Liver (tissue), 9 donors: Measurements from ENCODE around the gene CEP126. TPM values are rescaled to one million over a fixed set of nuclear protein-coding genes. Genes with fewer than 3 reads are reported as not detected.

Experiments used
- DNase-seq: peaks from one replicate; pipeline ENCODE4 v3.0.0-alpha.2; 2017; ENCODE audit warnings: low spot score
- H3K27ac ChIP-seq, 2 donors: one replicate each; pipeline ENCODE4 v1.7.0; 2013; ENCODE audit warnings: inconsistent platforms in 2 of 2, low read length in 2 of 2, control low read depth in 1 of 2, low read depth in 1 of 2, mild to moderate bottlenecking in 1 of 2
- H3K27me3 ChIP-seq, 4 donors: one replicate each; pipeline versions ENCODE4 v1.6.1 to v1.7.0; 2013; ENCODE audit warnings: low read length in 3 of 4, inconsistent platforms in 1 of 4, mild to moderate bottlenecking in 1 of 4, moderate library complexity in 1 of 4; ENCODE audit not compliant: control insufficient read depth in 4 of 4, insufficient read depth in 4 of 4
- H3K36me3 ChIP-seq, 4 donors: one replicate each; pipeline versions ENCODE4 v1.6.1 to v1.7.0; 2013; ENCODE audit warnings: low read length in 3 of 4, mild to moderate bottlenecking in 3 of 4, low read depth in 1 of 4, moderate library complexity in 1 of 4; ENCODE audit not compliant: control insufficient read depth in 4 of 4, insufficient read depth in 3 of 4
- H3K4me1 ChIP-seq, 4 donors: one replicate each; pipeline versions ENCODE4 v1.6.1 to v1.7.0; 2013; ENCODE audit warnings: low read length in 3 of 4, mild to moderate bottlenecking in 3 of 4, moderate library complexity in 1 of 4; ENCODE audit not compliant: control insufficient read depth in 4 of 4, insufficient read depth in 4 of 4
- H3K4me3 ChIP-seq, 3 donors: one replicate each; pipeline versions ENCODE4 v1.6.1 to v1.7.0; 2013; ENCODE audit warnings: low read length in 3 of 3, control low read depth in 1 of 3, low read depth in 1 of 3, mild to moderate bottlenecking in 1 of 3
- H3K9ac ChIP-seq, 2 donors: one replicate each; pipeline ENCODE4 v1.7.0; 2013; ENCODE audit warnings: low read length in 2 of 2, mild to moderate bottlenecking in 2 of 2, moderate library complexity in 2 of 2, control low read depth in 1 of 2, low read depth in 1 of 2
- H3K9me3 ChIP-seq, 4 donors: one replicate each; pipeline versions ENCODE4 v1.6.1 to v1.7.0; 2013; ENCODE audit warnings: low read length in 3 of 4; ENCODE audit not compliant: control insufficient read depth in 4 of 4
- EGR1 ChIP-seq, 2 donors: IDR thresholded peaks; 2 replicates each; pipeline ENCODE4 v1.6.1; 2016 to 2018; ENCODE audit warnings: antibody characterized with exemption in 2 of 2, low read depth in 2 of 2
- FOXA1 ChIP-seq: IDR thresholded peaks from 2 replicates; pipeline ENCODE4 v1.6.1; 2016; ENCODE audit warnings: antibody characterized with exemption
- FOXA2 ChIP-seq: IDR thresholded peaks from 2 replicates; pipeline ENCODE4 v1.6.1; 2016; ENCODE audit warnings: antibody characterized with exemption
- GABPA ChIP-seq, 2 donors: IDR thresholded peaks in 1 of 2; conservative IDR thresholded peaks in 1 of 2; 2 replicates each; pipeline ENCODE4 v1.6.1; 2016; ENCODE audit warnings: antibody characterized with exemption in 2 of 2, mild to moderate bottlenecking in 1 of 2, moderate library complexity in 1 of 2
- HNF4A ChIP-seq, 2 donors: conservative IDR thresholded peaks; 2 replicates each; pipeline ENCODE4 v1.6.1; 2016; ENCODE audit warnings: antibody characterized with exemption in 2 of 2, mild to moderate bottlenecking in 2 of 2
- HNF4G ChIP-seq: IDR thresholded peaks from 2 replicates; pipeline ENCODE4 v1.6.1; 2016; ENCODE audit warnings: antibody characterized with exemption
- JUND ChIP-seq, 2 donors: IDR thresholded peaks; 2 replicates each; pipeline ENCODE4 v1.6.1; 2016; ENCODE audit warnings: antibody characterized with exemption in 2 of 2
- NR2F2 ChIP-seq: IDR thresholded peaks from 2 replicates; pipeline ENCODE4 v1.6.1; 2016; ENCODE audit warnings: antibody characterized with exemption
- RAD21 ChIP-seq, 2 donors: IDR thresholded peaks; 2 replicates each; pipeline ENCODE4 v1.6.1; 2016; ENCODE audit warnings: antibody characterized with exemption in 2 of 2, mild to moderate bottlenecking in 2 of 2
- RXRA ChIP-seq, 2 donors: IDR thresholded peaks; 2 replicates each; pipeline ENCODE4 v1.6.1; 2017 to 2018; ENCODE audit warnings: antibody characterized with exemption in 2 of 2, mild to moderate bottlenecking in 1 of 2
- TAF1 ChIP-seq: conservative IDR thresholded peaks from 2 replicates; pipeline ENCODE4 v1.6.1; 2016; ENCODE audit warnings: antibody characterized with exemption, mild to moderate bottlenecking
- YY1 ChIP-seq: IDR thresholded peaks from 2 replicates; pipeline ENCODE4 v1.6.1; 2016; ENCODE audit warnings: antibody characterized with exemption, mild to moderate bottlenecking
- WGBS: extraction: QIAGEN DNeasy Blood & Tissue Kit; methylation state at CpG from one replicate; pipeline ENCODE4 v1.1.7; 2013; 5-methylcytosine and 5-hydroxymethylcytosine counted together
- polyA plus RNA-seq, 2 donors: library from polyadenylated mRNA; stranded (reverse) in 1 of 2; unstranded in 1 of 2; fragments of 200-250 nt in 1 of 2; fragments of >200 nt in 1 of 2; fragmentation: Nextera tagmentation in 1 of 2; extraction: Ambion mirVana in 1 of 2; gene quantifications; one replicate each; pipeline versions ENCODE4 v1.2.1 to v1.2.3, GENCODE V29; 2013 to 2015
- total RNA-seq, 2 donors: library from RNA; depleted of rRNA; stranded (reverse); fragments of >200 nt; gene quantifications; one replicate each; pipeline ENCODE4 v1.2.3, GENCODE V29; 2014
- TF ChIP-seq, protein P1 (sequence below): IDR thresholded peaks from 2 replicates; pipeline ENCODE4 v1.6.1; 2016; ENCODE audit warnings: antibody characterized with exemption
- TF ChIP-seq, protein P2 (sequence below): fragments of 150-350 bp; IDR thresholded peaks from 2 replicates; pipeline ENCODE4 v1.5.1; 2017; ENCODE audit warnings: improper control_type of control experiment, low read depth, low read length; ENCODE audit not compliant: missing input control
- TF ChIP-seq, protein P3 (sequence below): IDR thresholded peaks from 2 replicates; pipeline ENCODE4 v1.6.1; 2016; ENCODE audit warnings: antibody characterized with exemption
- TF ChIP-seq, protein P4 (sequence below): IDR thresholded peaks from 2 replicates; pipeline ENCODE4 v1.6.1; 2016; ENCODE audit warnings: antibody characterized with exemption
- TF ChIP-seq, protein P5 (sequence below): IDR thresholded peaks from 2 replicates; pipeline ENCODE4 v1.6.1; 2016; ENCODE audit warnings: antibody characterized with exemption, mild to moderate bottlenecking
- donor health status: healthy.
- donor health status: healthy.
- donor health status: healthy.
- donor health status: healthy.
- donor health status: healthy.

The CEP126 gene
- total and polyA plus RNA-seq, 4 donors, result 0.02 to 0.75 (median 0.16) TPM

DNA sequence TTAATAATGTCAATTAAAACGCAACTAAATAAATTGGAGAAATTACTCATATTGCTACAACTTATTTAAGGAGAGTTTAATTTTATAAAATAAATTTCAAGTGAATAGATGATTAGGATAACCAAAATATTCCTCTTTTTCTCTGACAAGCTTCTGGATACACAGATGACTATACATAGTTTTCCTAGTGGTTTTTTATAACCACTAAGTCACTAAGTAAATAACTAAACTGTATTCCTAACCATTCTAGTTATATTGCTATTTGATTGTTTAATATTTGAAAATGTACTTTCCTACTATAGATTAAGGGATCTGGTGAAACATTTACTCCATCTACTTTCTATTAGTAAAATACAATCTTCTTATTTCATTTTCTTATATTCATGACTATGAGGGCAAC, 6.2 kb downstream of the CEP126 start (continued):
- TF ChIP-seq, protein P1, sequence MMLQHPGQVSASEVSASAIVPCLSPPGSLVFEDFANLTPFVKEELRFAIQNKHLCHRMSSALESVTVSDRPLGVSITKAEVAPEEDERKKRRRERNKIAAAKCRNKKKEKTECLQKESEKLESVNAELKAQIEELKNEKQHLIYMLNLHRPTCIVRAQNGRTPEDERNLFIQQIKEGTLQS, result no peak
- TF ChIP-seq GABPA (IDR thresholded peaks at IDR 0.05 in 1 of 2, conservative IDR thresholded peaks at IDR 0.05 in 1 of 2) (no peak), RXRA (IDR thresholded peaks at IDR 0.05) (no peak)

DNA sequence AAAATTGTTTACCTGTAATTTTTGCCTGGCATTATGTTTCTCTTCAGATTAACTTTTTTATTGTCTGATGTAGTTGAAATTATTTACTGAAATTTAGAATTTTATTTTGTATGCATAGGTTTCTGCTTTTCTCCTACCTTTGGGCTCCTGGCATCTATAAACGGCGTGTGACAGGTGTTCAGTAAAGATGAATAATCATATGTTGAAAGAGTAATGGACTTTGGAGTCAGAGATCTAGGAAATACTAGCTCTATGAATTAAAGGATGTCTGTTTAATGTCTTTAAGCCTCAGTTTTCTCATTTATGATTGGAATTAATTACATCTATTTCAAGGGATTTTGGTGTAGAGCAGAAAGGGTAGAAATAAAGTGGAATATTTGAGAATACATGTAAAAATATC, 8.7 kb downstream of the CEP126 start:
- no peaks in the 10 kb centered on the region for H3K9me3 ChIP-seq
- no peak overlapping the region for H3K4me3 ChIP-seq
- no peak overlapping the region for H3K27ac ChIP-seq
- no peaks in the 10 kb centered on the region for H3K36me3 ChIP-seq
- WGBS, result 77% methylated on average over 2 of the region's 2 CpGs
- H3K4me1 ChIP-seq, result no peaks in the 10 kb centered on the region
- H3K9ac ChIP-seq, result no peak overlapping the region
- H3K27me3 ChIP-seq, result no peaks in the 10 kb centered on the region
- no peak for DNase-seq
- TF ChIP-seq EGR1 (IDR thresholded peaks at IDR 0.05; ENCODE audit: low read depth in 2 of 2), result no peak
- no peak for TF ChIP-seq GABPA (IDR thresholded peaks at IDR 0.05 in 1 of 2, conservative IDR thresholded peaks at IDR 0.05 in 1 of 2)
- TF ChIP-seq RAD21 (IDR thresholded peaks at IDR 0.05), result no peak
- TF ChIP-seq, protein P2, sequence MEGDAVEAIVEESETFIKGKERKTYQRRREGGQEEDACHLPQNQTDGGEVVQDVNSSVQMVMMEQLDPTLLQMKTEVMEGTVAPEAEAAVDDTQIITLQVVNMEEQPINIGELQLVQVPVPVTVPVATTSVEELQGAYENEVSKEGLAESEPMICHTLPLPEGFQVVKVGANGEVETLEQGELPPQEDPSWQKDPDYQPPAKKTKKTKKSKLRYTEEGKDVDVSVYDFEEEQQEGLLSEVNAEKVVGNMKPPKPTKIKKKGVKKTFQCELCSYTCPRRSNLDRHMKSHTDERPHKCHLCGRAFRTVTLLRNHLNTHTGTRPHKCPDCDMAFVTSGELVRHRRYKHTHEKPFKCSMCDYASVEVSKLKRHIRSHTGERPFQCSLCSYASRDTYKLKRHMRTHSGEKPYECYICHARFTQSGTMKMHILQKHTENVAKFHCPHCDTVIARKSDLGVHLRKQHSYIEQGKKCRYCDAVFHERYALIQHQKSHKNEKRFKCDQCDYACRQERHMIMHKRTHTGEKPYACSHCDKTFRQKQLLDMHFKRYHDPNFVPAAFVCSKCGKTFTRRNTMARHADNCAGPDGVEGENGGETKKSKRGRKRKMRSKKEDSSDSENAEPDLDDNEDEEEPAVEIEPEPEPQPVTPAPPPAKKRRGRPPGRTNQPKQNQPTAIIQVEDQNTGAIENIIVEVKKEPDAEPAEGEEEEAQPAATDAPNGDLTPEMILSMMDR, result no peak
- no peak for TF ChIP-seq FOXA2
- TF ChIP-seq RXRA (IDR thresholded peaks at IDR 0.05), result no peak
- TF ChIP-seq NR2F2, result no peak
- TF ChIP-seq, protein P1, result no peak
- TF ChIP-seq, protein P3, sequence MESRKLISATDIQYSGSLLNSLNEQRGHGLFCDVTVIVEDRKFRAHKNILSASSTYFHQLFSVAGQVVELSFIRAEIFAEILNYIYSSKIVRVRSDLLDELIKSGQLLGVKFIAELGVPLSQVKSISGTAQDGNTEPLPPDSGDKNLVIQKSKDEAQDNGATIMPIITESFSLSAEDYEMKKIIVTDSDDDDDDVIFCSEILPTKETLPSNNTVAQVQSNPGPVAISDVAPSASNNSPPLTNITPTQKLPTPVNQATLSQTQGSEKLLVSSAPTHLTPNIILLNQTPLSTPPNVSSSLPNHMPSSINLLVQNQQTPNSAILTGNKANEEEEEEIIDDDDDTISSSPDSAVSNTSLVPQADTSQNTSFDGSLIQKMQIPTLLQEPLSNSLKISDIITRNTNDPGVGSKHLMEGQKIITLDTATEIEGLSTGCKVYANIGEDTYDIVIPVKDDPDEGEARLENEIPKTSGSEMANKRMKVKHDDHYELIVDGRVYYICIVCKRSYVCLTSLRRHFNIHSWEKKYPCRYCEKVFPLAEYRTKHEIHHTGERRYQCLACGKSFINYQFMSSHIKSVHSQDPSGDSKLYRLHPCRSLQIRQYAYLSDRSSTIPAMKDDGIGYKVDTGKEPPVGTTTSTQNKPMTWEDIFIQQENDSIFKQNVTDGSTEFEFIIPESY, result no peak
- no peak for TF ChIP-seq YY1
- no peak for TF ChIP-seq HNF4A (conservative IDR thresholded peaks at IDR 0.05)

DNA sequence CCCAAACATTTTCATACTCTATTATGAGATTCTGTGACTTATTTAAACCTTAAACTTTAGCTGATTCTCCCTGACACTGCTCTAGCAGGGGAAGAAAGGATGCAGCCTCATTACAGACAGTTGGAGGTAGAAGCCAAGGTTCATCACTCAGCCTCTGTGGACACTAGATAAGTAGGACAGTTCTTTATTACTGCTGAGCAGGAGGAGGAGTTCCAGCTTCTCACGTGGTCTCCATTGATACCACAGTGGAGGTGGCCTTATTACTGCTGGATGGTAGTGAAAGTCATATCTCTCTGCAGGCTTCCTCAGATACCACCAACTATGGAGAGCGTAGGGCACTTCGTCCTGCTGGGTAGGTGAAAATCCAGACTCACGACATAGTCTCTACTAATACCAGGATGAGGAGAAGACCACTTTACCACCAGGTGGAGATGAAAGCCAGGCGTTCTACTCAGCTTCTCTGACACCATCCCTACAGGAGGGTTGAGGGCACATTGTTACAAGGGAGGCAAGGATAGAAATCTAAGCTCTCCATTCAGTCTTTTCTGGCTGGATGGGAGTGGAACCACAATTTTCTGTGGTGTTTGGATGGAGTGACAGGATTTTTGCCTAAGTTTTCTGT, 14.6 kb downstream of the CEP126 start:
- no peaks in the 10 kb centered on the region for H3K4me1 ChIP-seq
- 78% methylated on average over 5 of the region's 5 CpGs for WGBS
- TF ChIP-seq, protein P4, sequence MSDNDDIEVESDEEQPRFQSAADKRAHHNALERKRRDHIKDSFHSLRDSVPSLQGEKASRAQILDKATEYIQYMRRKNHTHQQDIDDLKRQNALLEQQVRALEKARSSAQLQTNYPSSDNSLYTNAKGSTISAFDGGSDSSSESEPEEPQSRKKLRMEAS, result no peak
- TF ChIP-seq, protein P3, result no peak
- TF ChIP-seq, protein P5, sequence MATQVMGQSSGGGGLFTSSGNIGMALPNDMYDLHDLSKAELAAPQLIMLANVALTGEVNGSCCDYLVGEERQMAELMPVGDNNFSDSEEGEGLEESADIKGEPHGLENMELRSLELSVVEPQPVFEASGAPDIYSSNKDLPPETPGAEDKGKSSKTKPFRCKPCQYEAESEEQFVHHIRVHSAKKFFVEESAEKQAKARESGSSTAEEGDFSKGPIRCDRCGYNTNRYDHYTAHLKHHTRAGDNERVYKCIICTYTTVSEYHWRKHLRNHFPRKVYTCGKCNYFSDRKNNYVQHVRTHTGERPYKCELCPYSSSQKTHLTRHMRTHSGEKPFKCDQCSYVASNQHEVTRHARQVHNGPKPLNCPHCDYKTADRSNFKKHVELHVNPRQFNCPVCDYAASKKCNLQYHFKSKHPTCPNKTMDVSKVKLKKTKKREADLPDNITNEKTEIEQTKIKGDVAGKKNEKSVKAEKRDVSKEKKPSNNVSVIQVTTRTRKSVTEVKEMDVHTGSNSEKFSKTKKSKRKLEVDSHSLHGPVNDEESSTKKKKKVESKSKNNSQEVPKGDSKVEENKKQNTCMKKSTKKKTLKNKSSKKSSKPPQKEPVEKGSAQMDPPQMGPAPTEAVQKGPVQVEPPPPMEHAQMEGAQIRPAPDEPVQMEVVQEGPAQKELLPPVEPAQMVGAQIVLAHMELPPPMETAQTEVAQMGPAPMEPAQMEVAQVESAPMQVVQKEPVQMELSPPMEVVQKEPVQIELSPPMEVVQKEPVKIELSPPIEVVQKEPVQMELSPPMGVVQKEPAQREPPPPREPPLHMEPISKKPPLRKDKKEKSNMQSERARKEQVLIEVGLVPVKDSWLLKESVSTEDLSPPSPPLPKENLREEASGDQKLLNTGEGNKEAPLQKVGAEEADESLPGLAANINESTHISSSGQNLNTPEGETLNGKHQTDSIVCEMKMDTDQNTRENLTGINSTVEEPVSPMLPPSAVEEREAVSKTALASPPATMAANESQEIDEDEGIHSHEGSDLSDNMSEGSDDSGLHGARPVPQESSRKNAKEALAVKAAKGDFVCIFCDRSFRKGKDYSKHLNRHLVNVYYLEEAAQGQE, result no peak
- no peak for TF ChIP-seq NR2F2
- no peak for TF ChIP-seq FOXA1
- TF ChIP-seq, protein P2, result no peak
- no peak for TF ChIP-seq JUND (IDR thresholded peaks at IDR 0.05)
- TF ChIP-seq YY1, result no peak
- TF ChIP-seq TAF1, result no peak
- no peak for TF ChIP-seq HNF4G
- no peak for TF ChIP-seq FOXA2

More for the DNA sequence above, 14.6 kb downstream of the CEP126 start:
- H3K4me3 ChIP-seq, result no peak overlapping the region
- H3K9ac ChIP-seq, result no peak overlapping the region
- H3K9me3 ChIP-seq, result no peaks in the 10 kb centered on the region
- no peak overlapping the region for H3K27ac ChIP-seq
- no peaks in the 10 kb centered on the region for H3K27me3 ChIP-seq
- no peaks in the 10 kb centered on the region for H3K36me3 ChIP-seq
- DNase-seq, result no peak
